ENCODE measurements around the gene TMEM94. TPM values are rescaled to one million over a fixed set of nuclear protein-coding genes. Genes with fewer than 3 reads are reported as not detected.

Gene TMEM94
- total and polyA plus RNA-seq, 2 of the 4 experiments (the other 2 are of a cell fraction), result 8.4 to 64.7 TPM

DNA sequence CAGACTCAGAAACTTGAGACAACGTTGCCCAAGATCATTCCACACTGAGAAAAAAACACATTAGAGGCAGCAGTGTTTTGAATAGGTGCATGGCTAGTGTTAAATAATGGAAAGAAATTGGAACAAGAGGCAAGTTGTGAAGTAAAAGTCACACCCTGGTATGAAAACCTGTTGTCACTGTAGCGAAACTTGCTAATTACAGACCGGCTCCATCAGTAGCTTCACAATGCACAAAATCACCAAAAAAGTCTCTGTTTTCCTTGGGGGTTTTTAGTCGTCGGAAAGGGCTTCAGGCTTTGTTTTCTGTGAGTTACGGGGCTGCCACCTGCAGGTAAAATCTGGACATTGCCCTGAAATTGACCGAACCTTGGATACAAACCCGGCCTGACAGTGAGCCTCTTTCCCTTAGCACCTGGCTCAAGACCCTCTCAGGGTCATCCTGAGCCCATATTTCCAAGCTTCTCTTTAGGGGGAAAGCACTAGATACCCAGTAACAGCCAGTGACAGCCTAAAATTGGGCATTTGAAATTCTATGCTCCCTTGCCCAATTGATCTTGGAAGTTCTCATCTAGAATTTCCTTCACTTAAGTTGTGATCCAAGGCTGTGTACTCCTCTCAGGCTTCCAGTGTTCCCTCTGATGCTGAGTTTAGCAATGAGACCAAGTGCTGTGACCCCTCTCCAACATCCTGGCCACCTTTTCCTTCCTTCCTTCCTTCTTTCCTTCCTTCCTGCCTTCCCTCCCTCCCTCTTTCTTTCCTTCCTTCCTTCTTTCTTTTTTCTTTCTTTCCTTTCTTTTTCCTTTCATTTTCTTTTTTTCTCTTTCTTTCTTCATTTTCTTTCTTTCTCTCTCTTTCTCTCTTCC, 43.7 kb upstream of the TMEM94 start (continued):
- peak; percentile 85 for TF ChIP-seq CTCF (conservative IDR thresholded peaks at IDR 0.05; ENCODE audit: low read depth, low read length)
- TF ChIP-seq CHD1 (IDR thresholded peaks at IDR 0.05; ENCODE audit: low read depth, low read length), result no peak

DNA sequence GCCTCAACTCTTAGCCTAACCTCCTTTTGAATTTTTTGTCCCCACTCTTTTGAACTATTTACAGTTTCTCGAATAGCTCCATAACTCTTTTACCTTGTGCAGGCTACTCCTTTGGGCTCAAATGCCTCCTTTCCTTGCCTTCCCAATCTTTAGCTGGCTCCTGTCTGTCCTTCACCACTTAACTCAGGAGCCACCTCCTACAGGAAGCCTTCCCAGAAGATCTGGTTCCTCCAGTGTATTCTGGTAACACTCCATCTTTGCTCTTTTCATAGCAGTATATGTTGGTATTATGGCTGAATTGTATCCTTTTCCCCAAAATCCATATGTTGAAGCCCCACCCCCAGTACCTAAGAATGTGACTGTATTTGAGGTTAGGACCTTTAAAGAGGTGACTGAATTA, 41.9 kb upstream of the TMEM94 start:
- intact Hi-C loops (cut with micrococcal nuclease), result no loop called here
- Histone ChIP-seq H3K36me3 (ENCODE audit: control insufficient read depth, insufficient read depth, low read length) (no peaks in the 10 kb centered on the region), H2BK120ac (ENCODE audit: low read depth, low read length) (no peak overlapping the region), H3K9me3 (ENCODE audit: control insufficient read depth, insufficient read depth, low read length) (no peaks in the 10 kb centered on the region), H2AFZ (replicated peaks; ENCODE audit: low read length, poor library complexity) (no peak overlapping the region), H3K18ac (ENCODE audit: low read depth, low read length) (no peak overlapping the region), H3K9ac (ENCODE audit: low read depth, low read length) (no peak overlapping the region), H4K8ac (ENCODE audit: low read depth in 2 of 2, low read length in 2 of 2) (no peak overlapping the region), H3K23ac (ENCODE audit: low read depth, low read length) (no peak overlapping the region), H3K27ac (ENCODE audit: insufficient read depth, low read length) (no peak overlapping the region), H3K56ac (ENCODE audit: extremely low read depth, insufficient read depth, low read length) (no peak overlapping the region), H3K9me1 (ENCODE audit: insufficient read depth, low read length) (no peaks in the 10 kb centered on the region), H3K79me1 (ENCODE audit: low read depth in 1 of 2, low read length in 2 of 2) (no peaks in the 10 kb centered on the region), H3K27me3 (ENCODE audit: control insufficient read depth, insufficient read depth, low read length) (peaks cover 5% of the 10 kb centered on the region), H2BK15ac (ENCODE audit: low read depth, low read length) (no peak overlapping the region), H2BK5ac (ENCODE audit: low read depth, low read length, poor library complexity, severe bottlenecking) (no peak overlapping the region), H2AK9ac (replicated peaks; ENCODE audit: low read depth, low read length, poor library complexity) (no peak overlapping the region), H3K4ac (ENCODE audit: low read depth, low read length) (no peak overlapping the region), H3K4me2 (ENCODE audit: low read depth, low read length) (no peak overlapping the region), H3K14ac (replicated peaks; ENCODE audit: low read depth, low read length) (no peak overlapping the region), H3K4me1 (ENCODE audit: control insufficient read depth, insufficient read depth, low read length) (no peaks in the 10 kb centered on the region), H4K5ac (ENCODE audit: low read depth, low read length) (no peak overlapping the region), H2BK20ac (ENCODE audit: low read depth, low read length) (no peak overlapping the region), H4K91ac (ENCODE audit: insufficient read depth, low read depth, low read length) (no peak overlapping the region), H2AK5ac (ENCODE audit: low read depth, low read length) (no peak overlapping the region), H3K4me3 (ENCODE audit: insufficient read depth, low read depth, low read length) (no peak overlapping the region), H4K20me1 (ENCODE audit: insufficient read depth, low read length) (no peaks in the 10 kb centered on the region)
- BruUV-seq (replicated peaks), result no TSS peak
- DNase-seq (no peak), ATAC-seq (ENCODE audit: low read depth) (no peak)
- WGBS, 2 experiments (ENCODE audit: extremely low coverage in 2 of 2, insufficient read length in 1 of 2), result 80% methylated on average over 1 of the region's 1 CpG; no CpG with 5 or more reads in 1 of the 2 experiments
- in situ Hi-C loops (cut with MboI; ENCODE audit: low sequenced_read_pairs), result loop anchor here (5.0 to 25.0 kb wide), 2 partner anchors 92 to 352 kb away; no protein-coding TSS in a partner anchor
- POLR2A ChIA-PET (ENCODE audit: unreplicated experiment), result no interaction called here
- CTCF ChIA-PET, result no interaction called here
- dilution Hi-C loops (cut with HindIII; ENCODE audit: low sequenced_read_pairs, unreplicated experiment), result no loop called here
- TF ChIP-seq SMC3 (IDR thresholded peaks at IDR 0.05; ENCODE audit: low read depth, low read length) (no peak), BHLHE40 (IDR thresholded peaks at IDR 0.05; ENCODE audit: low read depth, low read length) (no peak), CTCF (conservative IDR thresholded peaks at IDR 0.05; ENCODE audit: low read depth, low read length) (no peak), RFX5 (IDR thresholded peaks at IDR 0.05; ENCODE audit: low read depth, low read length) (no peak), CHD1 (IDR thresholded peaks at IDR 0.05; ENCODE audit: low read depth, low read length) (no peak), RAD21 (IDR thresholded peaks at IDR 0.05; ENCODE audit: low read length) (no peak)
- TF ChIP-seq, protein P1, sequence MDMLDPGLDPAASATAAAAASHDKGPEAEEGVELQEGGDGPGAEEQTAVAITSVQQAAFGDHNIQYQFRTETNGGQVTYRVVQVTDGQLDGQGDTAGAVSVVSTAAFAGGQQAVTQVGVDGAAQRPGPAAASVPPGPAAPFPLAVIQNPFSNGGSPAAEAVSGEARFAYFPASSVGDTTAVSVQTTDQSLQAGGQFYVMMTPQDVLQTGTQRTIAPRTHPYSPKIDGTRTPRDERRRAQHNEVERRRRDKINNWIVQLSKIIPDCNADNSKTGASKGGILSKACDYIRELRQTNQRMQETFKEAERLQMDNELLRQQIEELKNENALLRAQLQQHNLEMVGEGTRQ (IDR thresholded peaks at IDR 0.05; ENCODE audit: low read depth, low read length), result no peak
- TF ChIP-seq, protein P2, sequence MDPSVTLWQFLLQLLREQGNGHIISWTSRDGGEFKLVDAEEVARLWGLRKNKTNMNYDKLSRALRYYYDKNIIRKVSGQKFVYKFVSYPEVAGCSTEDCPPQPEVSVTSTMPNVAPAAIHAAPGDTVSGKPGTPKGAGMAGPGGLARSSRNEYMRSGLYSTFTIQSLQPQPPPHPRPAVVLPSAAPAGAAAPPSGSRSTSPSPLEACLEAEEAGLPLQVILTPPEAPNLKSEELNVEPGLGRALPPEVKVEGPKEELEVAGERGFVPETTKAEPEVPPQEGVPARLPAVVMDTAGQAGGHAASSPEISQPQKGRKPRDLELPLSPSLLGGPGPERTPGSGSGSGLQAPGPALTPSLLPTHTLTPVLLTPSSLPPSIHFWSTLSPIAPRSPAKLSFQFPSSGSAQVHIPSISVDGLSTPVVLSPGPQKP (IDR thresholded peaks at IDR 0.05; ENCODE audit: borderline replicate concordance, low read depth, low read length), result no peak

Data from IMR-90 (cell line).